Neural cell (in vitro differentiated cells): Measurements from ENCODE around the gene C11orf97. TPM values are rescaled to one million over a fixed set of nuclear protein-coding genes. Genes with fewer than 3 reads are reported as not detected.
"Not testable (repeated sequence)": the region's sequence is repeated elsewhere in the genome, so short reads cannot be mapped to it uniquely, and the experiment has no call there.

Source experiments
- H2AFZ ChIP-seq: fragments of 200-600, 300-800 bp; sonication (generic), shearing (Covaris generic); 2 replicates; pipeline ENCODE4 v1.6.0; 2014; ENCODE audit warnings: low read depth, mild to moderate bottlenecking, antibody characterized with exemption, low read length, moderate library complexity
- H3F3A ChIP-seq: fragments of 200-600 bp; shearing (Covaris generic); 2 replicates; pipeline ENCODE4 v1.6.1; 2016; ENCODE audit warnings: mild to moderate bottlenecking, moderate library complexity, mixed read lengths, antibody characterized with exemption, low read length; ENCODE audit not compliant: insufficient read depth, poor library complexity, severe bottlenecking
- H3K27ac ChIP-seq: fragments of 200-600, 300-800 bp; sonication (generic), shearing (Covaris generic); 2 replicates; pipeline ENCODE4 v1.5.1; 2014; ENCODE audit warnings: mild to moderate bottlenecking, low read length, moderate library complexity
- H3K27me3 ChIP-seq: fragments of 300-800, 200-600 bp; sonication (generic), shearing (Covaris generic); 2 replicates; pipeline ENCODE4 v1.6.0; 2014; ENCODE audit warnings: mild to moderate bottlenecking, low read depth, low read length, moderate library complexity; ENCODE audit not compliant: insufficient read depth
- H3K36me3 ChIP-seq: fragments of 300-800, 200-600 bp; sonication (generic), shearing (Covaris generic); 2 replicates; pipeline ENCODE4 v1.5.1; 2014; ENCODE audit warnings: mild to moderate bottlenecking, antibody characterized with exemption, low read length, moderate library complexity; ENCODE audit not compliant: insufficient read depth
- H3K4me2 ChIP-seq: fragments of 300-800, 200-600 bp; sonication (generic), shearing (Covaris generic); 2 replicates; pipeline ENCODE4 v1.6.0; 2014; ENCODE audit warnings: mild to moderate bottlenecking, low read length
- H3K4me3 ChIP-seq: fragments of 300-800, 200-600 bp; sonication (generic), shearing (Covaris generic); 2 replicates; pipeline ENCODE4 v1.5.1; 2014; ENCODE audit warnings: mild to moderate bottlenecking, low read length, moderate library complexity
- H3K79me2 ChIP-seq: fragments of 200-600 bp; shearing (Covaris generic); replicated peaks from 2 replicates; pipeline ENCODE4 v1.6.0; 2014; ENCODE audit warnings: mild to moderate bottlenecking, low read length, moderate library complexity; ENCODE audit not compliant: insufficient read depth
- H3K9ac ChIP-seq: fragments of 300-800, 200-600 bp; sonication (generic), shearing (Covaris generic); 2 replicates; pipeline ENCODE4 v1.6.1; 2016; ENCODE audit warnings: mild to moderate bottlenecking, low read length, mixed read lengths
- H3K9me2 ChIP-seq: fragments of 200-600 bp; shearing (Covaris generic); 2 replicates; pipeline ENCODE4 v1.6.1; 2016; ENCODE audit warnings: mild to moderate bottlenecking, low read length, mixed read lengths; ENCODE audit not compliant: insufficient read depth
- H3K9me3 ChIP-seq: fragments of 200-600, 300-800 bp; sonication (generic), shearing (Covaris generic); 2 replicates; pipeline ENCODE4 v1.6.1; 2016; ENCODE audit warnings: mild to moderate bottlenecking, mixed run types, low read length, moderate library complexity, mixed read lengths
- H4K20me1 ChIP-seq: fragments of 200-600 bp; shearing (Covaris generic); 2 replicates; pipeline ENCODE4 v1.6.1; 2016; ENCODE audit warnings: mild to moderate bottlenecking, mixed run types; ENCODE audit not compliant: insufficient read depth
- CTCF ChIP-seq: fragments of 450-650 bp; IDR thresholded peaks from 2 replicates; pipeline ENCODE4 v1.5.1; 2014; ENCODE audit warnings: antibody characterized with exemption, mild to moderate bottlenecking, moderate library complexity; ENCODE audit not compliant: poor library complexity, severe bottlenecking
- EP300 ChIP-seq: fragments of 450-650 bp; conservative IDR thresholded peaks from 2 replicates; pipeline ENCODE4 v1.6.1; 2014; ENCODE audit warnings: antibody characterized with exemption, mild to moderate bottlenecking, moderate library complexity; ENCODE audit not compliant: poor library complexity, severe bottlenecking
- EZH2 ChIP-seq: fragments of 200-600, 300-800 bp; shearing (Covaris generic), sonication (generic); IDR thresholded peaks from 2 replicates; pipeline ENCODE4 v1.6.1; 2014; ENCODE audit warnings: antibody characterized with exemption, low read length, borderline replicate concordance, mild to moderate bottlenecking; ENCODE audit not compliant: insufficient read depth, poor library complexity, severe bottlenecking
- MXI1 ChIP-seq: fragments of 450-650 bp; conservative IDR thresholded peaks from 2 replicates; pipeline ENCODE4 v1.6.1; 2014; ENCODE audit warnings: antibody characterized with exemption, mild to moderate bottlenecking; ENCODE audit not compliant: poor library complexity, severe bottlenecking
- POLR2AphosphoS5 ChIP-seq: IDR thresholded peaks from 2 replicates; pipeline ENCODE4 v1.6.1; 2012
- RAD21 ChIP-seq: fragments of 450-650 bp; conservative IDR thresholded peaks from 2 replicates; pipeline ENCODE4 v1.6.1; 2014; ENCODE audit warnings: antibody characterized with exemption, mild to moderate bottlenecking, moderate library complexity
- REST ChIP-seq: IDR thresholded peaks from 2 replicates; pipeline ENCODE4 v1.6.1; 2012; ENCODE audit warnings: borderline replicate concordance
- SMC3 ChIP-seq: fragments of 450-650 bp; conservative IDR thresholded peaks from 2 replicates; pipeline ENCODE4 v1.6.1; 2014; ENCODE audit warnings: antibody characterized with exemption, mild to moderate bottlenecking, moderate library complexity; ENCODE audit not compliant: poor library complexity
- TAF1 ChIP-seq: IDR thresholded peaks from 2 replicates; pipeline ENCODE4 v1.6.1; 2012; ENCODE audit warnings: low read depth
- polyA plus RNA-seq: library from polyadenylated mRNA; depleted of rRNA; stranded (reverse); fragments of >200 nt; gene quantifications from 2 replicates; pipeline ENCODE4 v1.2.3, GENCODE V29; 2014

Gene C11orf97
- polyA plus RNA-seq, 1 donor from 2014 or later, result 0.47 TPM

- no peak for TF ChIP-seq MXI1
- TF ChIP-seq EZH2, result no peak
- TF ChIP-seq REST, result no peak
- no peak for TF ChIP-seq EP300
- TF ChIP-seq CTCF, result no peak
- TF ChIP-seq TAF1, result no peak
- TF ChIP-seq POLR2AphosphoS5, result no peak
- TF ChIP-seq RAD21, result no peak
- TF ChIP-seq SMC3, result no peak
- Histone ChIP-seq H3K4me2 (no peak overlapping the region), H3K9ac (no peak overlapping the region), H3K27ac (no peak overlapping the region), H2AFZ (no peak overlapping the region), H3K9me3 (no peaks in the 10 kb centered on the region), H3K36me3 (no peaks in the 10 kb centered on the region), H3K9me2 (no peaks in the 10 kb centered on the region), H3K79me2 (no peaks in the 10 kb centered on the region), H3K4me3 (no peak overlapping the region), H3F3A (no peaks in the 10 kb centered on the region), H4K20me1 (no peaks in the 10 kb centered on the region), H3K27me3 (peaks cover 4% of the 10 kb centered on the region)
Measured at GRCh38 chr11:94550513-94550912, 38.3 kb downstream of the C11orf97 start.

GRCh38 chr11:94553938-94554337 is 41.7 kb downstream of the C11orf97 start:
- H3K4me2 ChIP-seq, result no peak overlapping the region
- no peak overlapping the region for H3K4me3 ChIP-seq
- no peaks in the 10 kb centered on the region for H3K36me3 ChIP-seq
- H3F3A ChIP-seq, result no peaks in the 10 kb centered on the region
- no peak overlapping the region for H2AFZ ChIP-seq
- no peaks in the 10 kb centered on the region for H3K9me2 ChIP-seq
- H3K27me3 ChIP-seq, result no peaks in the 10 kb centered on the region
- no peaks in the 10 kb centered on the region for H3K79me2 ChIP-seq
- TF ChIP-seq SMC3 (no peak), REST (no peak), RAD21 (no peak), EP300 (no peak), EZH2 (no peak), POLR2AphosphoS5 (no peak), TAF1 (no peak), CTCF (no peak), MXI1 (no peak)
- H3K27ac ChIP-seq, result no peak overlapping the region
- H4K20me1 ChIP-seq, result no peaks in the 10 kb centered on the region
- H3K9me3 ChIP-seq, result no peaks in the 10 kb centered on the region
- H3K9ac ChIP-seq, result no peak overlapping the region

DNA sequence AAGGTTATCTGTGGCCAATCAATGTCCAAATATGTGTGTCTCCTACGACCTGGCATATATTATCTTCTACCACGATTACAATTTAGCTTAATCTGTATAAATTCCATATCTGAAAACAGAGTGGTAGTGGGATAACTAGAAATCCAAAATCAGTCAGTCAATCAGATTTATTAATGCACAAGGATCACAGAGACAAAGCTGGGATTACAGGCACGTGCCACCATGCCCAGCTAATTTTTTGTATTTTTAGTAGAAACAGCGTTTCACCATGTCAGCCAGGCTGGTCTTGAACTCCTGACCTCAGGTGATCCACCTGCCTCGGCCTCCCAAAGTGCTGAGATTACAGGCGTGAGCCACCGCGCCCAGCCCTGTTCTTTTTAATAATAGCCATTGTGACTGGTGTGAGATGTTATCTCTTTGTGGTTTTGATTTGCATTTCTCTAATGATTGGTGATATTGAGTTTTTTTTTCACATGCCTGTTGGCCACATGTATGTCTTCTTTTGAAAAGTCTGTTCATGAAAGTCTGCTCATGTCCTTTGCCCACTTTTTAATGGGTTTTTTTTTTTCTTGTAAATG is 43.6 kb downstream of the C11orf97 start:
- H2AFZ ChIP-seq, H3K27ac ChIP-seq: not testable (repeated sequence)

More for the DNA sequence above, 43.6 kb downstream of the C11orf97 start:
- H3K4me2 ChIP-seq, H3K9me2 ChIP-seq, H3K27me3 ChIP-seq, H3F3A ChIP-seq, H3K79me2 ChIP-seq, H4K20me1 ChIP-seq, H3K36me3 ChIP-seq, H3K9me3 ChIP-seq, H3K9ac ChIP-seq, H3K4me3 ChIP-seq: not testable (repeated sequence)
